Endometrial microvascular endothelial cells (primary cell): ENCODE measurements around the gene ISM2. TPM values are rescaled to one million over a fixed set of nuclear protein-coding genes. Genes with fewer than 3 reads are reported as not detected.
"Not testable (repeated sequence)": the region's sequence is repeated elsewhere in the genome, so short reads cannot be mapped to it uniquely, and the experiment has no call there.

Experiments used
- in situ Hi-C: cut with HindIII; loops from 2 replicates; pipeline ENCODE4 v1.10.0; 2017; ENCODE audit warnings: low sequenced_read_pairs, low pct_unique_long_range_greater_than_20kb; ENCODE audit errors: inconsistent ontology term
- total RNA-seq: library from RNA; depleted of rRNA; stranded (reverse); fragments of >200 nt; gene quantifications from one replicate; pipeline ENCODE4 v1.2.3, GENCODE V29; 2015; ENCODE audit errors: inconsistent ontology term

The ISM2 gene
- not detected for total RNA-seq

DNA sequence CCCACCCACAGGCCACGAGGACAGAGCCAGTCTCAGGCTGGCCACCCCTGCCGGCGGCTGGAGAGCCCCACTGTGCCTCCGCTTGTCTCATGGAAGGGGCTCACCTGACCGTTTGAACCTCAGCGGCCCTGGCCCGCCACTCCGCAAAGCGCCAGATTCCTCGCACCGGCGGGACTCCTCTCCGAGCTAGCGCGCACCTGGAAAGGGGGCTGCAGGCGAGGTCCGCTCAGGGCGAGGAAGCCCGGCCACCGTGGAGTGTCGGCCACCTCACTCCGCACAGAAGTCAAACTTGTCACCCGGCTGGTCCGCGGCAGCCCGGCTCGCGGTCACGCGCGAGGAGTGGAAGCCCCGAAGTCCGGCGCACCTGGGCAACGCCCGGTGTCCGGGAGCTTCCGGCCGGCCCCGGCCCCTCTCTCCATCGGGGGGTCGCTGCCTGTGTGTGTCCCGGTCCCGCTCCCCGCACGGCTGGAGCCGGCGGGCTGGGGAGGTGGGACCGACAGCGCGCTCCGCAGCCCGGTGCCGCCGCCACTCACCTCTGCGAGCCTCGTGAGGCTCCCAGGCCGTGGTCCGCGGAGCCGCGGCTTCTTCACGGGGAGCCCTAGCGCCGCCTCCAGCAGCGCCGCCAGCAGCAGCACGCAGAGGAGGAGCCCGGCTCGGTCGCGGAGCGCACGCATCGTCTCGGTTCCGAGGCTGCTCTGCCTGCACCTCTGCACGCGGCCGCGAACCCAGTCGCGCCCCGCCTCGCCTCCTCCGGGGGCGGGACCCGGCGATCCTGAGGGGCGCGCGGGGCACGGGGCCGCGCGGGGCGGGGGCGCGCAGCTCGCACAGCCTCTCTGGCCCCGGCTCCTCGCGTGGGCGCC is at the start of gene ISM2:
ISM2 (minus strand) TSS at position 697 of the 860 bp plus-strand sequence; CDS start at position 674, 23 bp downstream.
- in situ Hi-C loops, result no loop called here

- in situ Hi-C loops, result no loop called here
These were observed 49.0 kb upstream of the ISM2 start for GRCh38 chr14:77547512-77548180.

- in situ Hi-C loops, result not testable (repeated sequence)
These were observed 46.6 kb upstream of the ISM2 start for GRCh38 chr14:77545171-77545570.

- in situ Hi-C loops, result no loop called here
These were observed 46.0 kb upstream of the ISM2 start for GRCh38 chr14:77544571-77544970.

- in situ Hi-C loops, result no loop called here
These were observed 45.2 kb upstream of the ISM2 start for GRCh38 chr14:77543637-77544334.

- in situ Hi-C loops, result no loop called here
These were observed 44.6 kb upstream of the ISM2 start for GRCh38 chr14:77543240-77543551.

GRCh38 chr14:77542421-77543239 is 44.0 kb upstream of the ISM2 start:
- in situ Hi-C loops, result no loop called here

GRCh38 chr14:77541905-77542304 is 43.3 kb upstream of the ISM2 start:
- in situ Hi-C loops, result no loop called here

DNA sequence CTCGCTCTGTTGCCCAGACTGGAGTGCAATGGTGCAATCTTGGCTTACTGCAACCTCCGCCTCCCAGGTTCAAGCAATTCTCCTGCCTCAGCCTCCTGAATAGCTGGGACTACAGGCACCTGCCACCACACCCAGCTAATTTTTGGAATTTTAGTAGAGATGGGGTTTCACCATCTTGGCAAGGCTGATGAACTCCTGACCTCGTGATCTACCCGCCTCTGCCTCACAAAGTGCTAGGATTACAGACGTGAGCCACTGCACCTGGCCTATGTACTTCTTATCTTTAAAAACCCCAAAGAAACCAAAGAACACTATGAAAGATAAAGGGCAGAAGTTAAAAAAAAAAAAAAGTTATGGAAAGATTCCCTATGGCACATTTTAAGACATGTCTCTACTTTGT is 38.3 kb upstream of the ISM2 start:
- in situ Hi-C loops, result not testable (repeated sequence)

GRCh38 chr14:77531071-77531470 is 32.5 kb upstream of the ISM2 start:
- in situ Hi-C loops, result no loop called here

DNA sequence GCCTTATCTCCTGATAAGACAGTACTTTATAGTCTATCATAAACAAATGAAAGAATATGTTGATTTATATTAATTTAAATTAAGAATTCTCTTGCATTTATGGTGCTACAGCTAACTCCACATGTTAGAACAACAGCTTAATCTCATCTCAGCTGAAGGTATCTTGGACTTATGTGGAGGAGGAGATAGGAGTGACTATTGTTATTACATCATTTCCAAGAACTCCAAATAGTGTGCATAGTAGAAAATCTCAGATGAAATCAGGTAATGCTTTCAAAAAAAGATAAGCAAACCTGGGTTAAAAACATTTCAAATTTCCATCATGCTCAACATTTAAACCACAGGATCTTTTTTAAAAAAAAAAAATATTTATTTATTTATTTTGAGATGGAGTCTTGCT is 31.3 kb upstream of the ISM2 start:
- in situ Hi-C loops, result no loop called here

DNA sequence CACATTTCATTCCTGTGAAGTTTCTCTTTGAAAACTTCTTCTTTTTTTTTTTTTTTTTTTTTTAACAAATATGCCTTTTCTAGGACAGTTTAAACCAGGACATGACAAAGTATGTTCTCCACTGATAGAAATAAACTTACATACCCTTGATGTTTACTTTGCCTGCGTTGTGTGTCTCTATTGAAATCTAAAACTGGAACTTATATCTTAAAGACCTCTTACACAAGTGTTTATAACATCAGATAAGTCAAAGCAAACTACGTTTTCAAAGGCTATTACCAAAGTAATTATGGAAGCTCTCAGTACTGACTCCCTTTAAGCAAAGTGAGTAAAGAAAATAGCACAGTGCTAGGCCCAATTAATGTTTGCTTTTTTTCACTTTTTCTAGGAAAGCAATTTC is 30.6 kb upstream of the ISM2 start:
- in situ Hi-C loops, result no loop called here

DNA sequence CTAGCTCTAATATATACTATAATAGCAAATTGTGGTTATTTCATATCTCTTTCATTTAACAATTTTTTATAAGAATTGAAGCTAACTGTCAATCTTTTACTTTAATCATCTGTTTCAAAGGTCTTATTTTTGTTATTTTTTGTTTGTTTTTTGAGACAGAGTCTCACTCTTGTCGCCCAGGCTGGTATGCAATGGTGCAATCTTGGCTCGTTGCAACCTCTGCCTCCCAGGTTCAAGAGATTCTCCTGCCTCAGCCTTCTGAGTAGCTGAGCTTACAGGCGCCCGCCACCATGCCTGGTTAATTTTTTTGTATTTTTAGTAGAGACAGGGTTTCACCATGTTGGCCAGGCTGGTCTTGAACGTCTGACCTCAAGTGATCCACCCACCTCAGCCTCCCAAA is 30.1 kb upstream of the ISM2 start:
- in situ Hi-C loops, result not testable (repeated sequence)

DNA sequence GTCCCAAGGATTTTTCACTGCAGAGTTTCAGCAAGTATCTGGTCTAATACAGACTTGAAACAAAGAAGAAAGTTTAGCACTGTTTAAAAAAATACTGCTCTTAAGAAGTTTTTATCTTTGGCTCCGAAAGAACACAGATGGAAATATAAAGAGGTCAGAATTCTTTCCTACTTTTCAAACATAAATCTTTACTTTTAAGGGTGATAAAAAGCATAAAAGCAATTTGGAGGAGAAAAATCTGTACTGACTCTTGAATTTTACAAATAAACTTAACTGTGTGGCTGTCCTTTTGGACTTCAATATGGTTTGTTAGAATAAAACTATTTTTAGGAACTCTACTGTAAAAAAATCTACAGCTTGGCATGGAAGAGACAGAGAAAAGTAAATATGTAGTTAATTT is 27.6 kb upstream of the ISM2 start:
- in situ Hi-C loops, result no loop called here

- in situ Hi-C loops, result no loop called here
These were observed 25.9 kb upstream of the ISM2 start for GRCh38 chr14:77524536-77524935.

DNA sequence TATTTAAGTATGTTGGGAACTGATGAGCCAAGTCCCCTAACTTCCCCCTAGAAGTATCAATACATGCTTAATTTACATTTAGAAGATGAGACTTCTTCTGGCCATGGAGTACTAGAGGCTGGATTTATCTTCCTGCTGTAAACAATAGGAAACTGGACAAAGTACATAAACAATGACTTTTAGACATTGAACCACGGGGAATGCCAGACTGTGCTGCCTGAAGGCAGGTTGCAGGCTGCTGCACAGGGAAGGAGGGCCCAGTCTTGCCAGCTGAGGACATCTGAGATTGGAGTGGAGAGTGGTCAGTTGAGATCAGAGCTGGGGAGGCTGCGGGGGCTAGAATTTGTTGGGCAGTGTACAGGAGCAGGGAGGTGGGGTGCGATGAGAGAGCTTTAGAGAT is 24.5 kb upstream of the ISM2 start:
- in situ Hi-C loops, result no loop called here

GRCh38 chr14:77520555-77520954 is 21.9 kb upstream of the ISM2 start:
- in situ Hi-C loops, result no loop called here

GRCh38 chr14:77516126-77516525 is 17.5 kb upstream of the ISM2 start:
- in situ Hi-C loops, result no loop called here

DNA sequence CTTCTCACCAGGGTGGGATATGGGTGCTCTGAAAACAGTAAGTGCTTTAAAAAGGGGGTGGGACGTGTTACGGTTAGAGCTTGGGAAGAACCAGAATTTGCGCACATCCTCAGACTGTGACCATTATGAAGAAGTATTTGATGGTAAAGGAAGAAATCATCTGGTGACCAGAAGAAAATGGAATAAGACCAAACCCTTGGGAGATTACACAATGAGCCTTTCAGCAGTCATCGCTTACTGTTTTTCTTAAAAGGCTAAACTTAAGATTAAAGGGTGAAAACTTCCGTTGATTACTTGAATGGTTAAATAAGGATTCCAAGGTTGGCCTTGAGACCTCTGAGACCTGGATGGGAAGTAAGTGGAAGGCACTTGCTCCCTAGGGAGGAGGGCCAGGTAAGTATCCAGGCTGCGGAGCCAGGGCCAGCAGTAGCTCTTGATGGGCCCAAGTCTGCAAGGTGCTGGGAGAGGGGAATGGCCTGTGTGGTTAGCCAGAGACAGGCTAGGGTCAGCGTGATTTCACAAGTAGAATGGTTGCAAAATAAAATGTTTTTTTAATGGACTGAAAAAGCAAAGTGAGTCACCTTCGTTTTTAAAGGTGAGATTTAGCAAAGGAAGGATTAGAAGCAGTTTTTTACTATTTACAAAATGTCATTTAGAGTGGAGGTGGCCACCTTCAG is 13.0 kb upstream of the ISM2 start:
- in situ Hi-C loops, result no loop called here
